HG03520 (cell line): ENCODE data around the gene TNFAIP8L1.

Experiments
- ATAC-seq: cut with Tn5 transposase; IDR thresholded peaks from one replicate; pipeline ENCODE4 v1.9.1; 2021; ENCODE audit warnings: mild to moderate bottlenecking, moderate library complexity; ENCODE audit not compliant: unreplicated experiment

TNFAIP8L1 gene

GRCh38 chr19:4609878-4610511 is 29.3 kb upstream of the TNFAIP8L1 start:
- no peak for ATAC-seq

DNA sequence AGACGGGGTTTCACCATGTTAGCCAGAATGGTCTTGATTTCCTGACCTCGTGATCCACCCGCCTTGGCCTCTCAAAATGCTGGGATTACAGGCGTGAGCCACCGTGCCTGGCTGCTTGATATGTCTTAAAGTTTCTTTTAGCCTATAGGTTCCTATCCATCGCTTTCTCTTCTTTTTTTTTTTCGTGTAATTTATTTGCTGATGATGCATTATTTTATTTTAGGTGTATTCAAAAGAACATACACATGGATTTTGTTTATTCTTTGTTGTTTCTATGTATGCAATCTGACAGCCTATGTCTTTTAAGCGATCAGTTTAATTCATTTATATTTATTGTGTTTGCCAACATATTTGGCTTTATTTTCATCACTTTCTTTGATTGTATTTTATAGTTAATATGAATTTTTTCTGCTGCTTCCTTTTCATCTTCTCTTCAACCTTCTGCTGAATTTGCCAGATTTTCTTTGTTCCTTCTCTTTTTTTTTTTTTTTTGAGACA is 26.0 kb upstream of the TNFAIP8L1 start:
- ATAC-seq = no peak

DNA sequence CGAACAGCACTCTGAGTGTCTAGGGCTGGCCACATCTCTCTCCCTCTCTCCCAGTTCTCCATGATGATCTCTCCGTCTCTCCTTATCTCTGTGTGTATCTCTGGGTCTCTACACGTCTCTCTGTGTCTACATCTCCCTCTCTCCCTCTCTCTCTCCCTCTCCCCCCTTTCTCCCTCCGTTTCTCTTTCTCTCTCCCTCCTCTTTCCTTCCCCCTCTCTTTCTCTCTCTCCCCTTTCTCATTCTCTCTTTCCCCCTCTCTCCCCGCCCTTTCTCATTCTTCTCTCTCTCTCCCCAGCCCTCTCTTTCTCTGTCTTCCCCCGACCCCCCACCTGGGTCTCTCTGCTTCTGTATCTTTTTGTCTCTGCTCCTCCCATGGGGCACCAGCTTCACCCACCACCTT is 21.3 kb upstream of the TNFAIP8L1 start:
- no peak for ATAC-seq

GRCh38 chr19:4619668-4620294 is 19.5 kb upstream of the TNFAIP8L1 start:
- ATAC-seq = no peak

DNA sequence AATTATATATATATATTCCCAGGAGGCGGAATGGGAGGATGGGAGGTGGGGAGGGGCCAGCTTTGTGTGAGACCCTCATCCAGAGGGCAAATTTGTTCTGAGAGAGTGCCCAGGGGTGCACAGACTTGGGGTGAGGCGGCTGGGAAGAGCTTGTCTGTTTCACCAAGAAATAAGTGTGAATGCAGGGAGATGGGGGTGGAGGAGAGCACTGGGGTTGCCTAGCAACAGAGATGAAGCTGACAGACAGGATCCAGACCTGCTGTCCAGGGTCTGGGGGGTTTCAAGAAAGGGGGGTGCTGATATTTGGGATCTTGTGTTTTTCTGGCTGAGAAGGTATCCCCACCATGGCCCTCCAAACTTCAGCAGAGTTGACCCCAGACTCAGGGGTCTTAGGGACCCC is 18.6 kb upstream of the TNFAIP8L1 start:
- ATAC-seq = no peak

DNA sequence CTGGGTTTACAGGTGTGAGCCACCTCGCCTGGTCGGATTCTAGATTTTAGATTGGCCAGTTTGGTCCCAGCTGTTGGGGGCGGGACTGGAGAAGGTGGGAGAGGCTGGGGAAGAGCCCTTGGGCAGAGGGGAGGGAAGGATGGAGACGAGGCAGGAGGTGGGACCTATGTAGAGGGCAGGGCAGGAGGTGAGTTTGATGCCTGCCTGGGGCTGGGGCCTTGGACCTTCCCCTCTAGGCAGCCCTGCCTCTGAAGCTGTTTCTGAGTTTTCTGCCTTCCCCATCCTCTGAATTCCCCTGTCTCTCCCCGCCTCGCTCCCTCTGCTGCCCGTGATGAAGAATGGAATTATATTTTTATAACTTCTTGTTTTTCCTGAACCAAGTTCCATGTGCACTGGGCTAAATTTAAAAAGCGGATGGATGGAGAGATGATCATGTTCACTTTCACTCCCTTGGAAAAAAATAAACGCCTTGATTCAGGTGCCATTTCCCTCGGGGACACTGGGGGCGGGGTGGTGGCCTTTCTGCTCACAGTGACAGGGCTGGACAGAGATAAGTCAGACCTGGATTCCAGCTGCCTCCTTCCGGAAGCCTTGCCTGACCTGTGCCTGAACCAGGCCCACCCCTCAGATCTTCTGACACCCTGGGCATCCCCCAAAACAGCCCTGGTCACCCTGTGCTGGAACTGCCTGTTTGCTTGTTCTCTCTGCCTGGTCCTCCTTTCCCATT is 16.5 kb upstream of the TNFAIP8L1 start:
- ATAC-seq = no peak

GRCh38 chr19:4624301-4624700 is 15.0 kb upstream of the TNFAIP8L1 start:
- ATAC-seq = no peak

DNA sequence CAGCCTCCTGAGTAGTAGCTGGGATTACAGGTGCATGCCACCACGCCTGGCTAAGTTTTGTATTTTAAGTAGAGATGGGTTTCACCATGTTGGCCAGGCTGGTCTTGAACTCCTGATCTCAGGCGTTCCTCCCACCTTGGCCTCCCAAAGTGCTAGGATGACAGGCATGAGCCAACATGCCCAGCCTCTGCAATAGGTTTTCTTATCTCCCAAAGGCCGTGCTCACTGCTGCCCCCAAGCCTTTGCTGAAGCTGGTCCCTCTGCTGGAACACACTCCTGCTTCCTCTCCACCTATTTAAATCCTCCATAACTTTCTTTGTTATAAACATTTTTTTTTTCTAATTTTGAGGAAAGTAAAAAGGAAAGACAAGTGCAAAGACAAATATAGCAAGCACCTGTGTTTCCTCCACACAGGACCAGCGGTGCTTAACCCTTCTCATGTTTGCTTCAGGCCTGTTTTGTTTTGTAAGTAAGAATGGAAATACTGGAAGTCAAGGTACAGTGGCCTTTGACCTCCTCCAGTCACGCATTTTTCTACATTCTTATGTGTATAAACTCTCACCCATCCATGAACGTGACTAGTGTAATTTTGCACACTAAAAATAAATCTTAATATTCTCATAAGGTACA is 14.5 kb upstream of the TNFAIP8L1 start:
- ATAC-seq = no peak

DNA sequence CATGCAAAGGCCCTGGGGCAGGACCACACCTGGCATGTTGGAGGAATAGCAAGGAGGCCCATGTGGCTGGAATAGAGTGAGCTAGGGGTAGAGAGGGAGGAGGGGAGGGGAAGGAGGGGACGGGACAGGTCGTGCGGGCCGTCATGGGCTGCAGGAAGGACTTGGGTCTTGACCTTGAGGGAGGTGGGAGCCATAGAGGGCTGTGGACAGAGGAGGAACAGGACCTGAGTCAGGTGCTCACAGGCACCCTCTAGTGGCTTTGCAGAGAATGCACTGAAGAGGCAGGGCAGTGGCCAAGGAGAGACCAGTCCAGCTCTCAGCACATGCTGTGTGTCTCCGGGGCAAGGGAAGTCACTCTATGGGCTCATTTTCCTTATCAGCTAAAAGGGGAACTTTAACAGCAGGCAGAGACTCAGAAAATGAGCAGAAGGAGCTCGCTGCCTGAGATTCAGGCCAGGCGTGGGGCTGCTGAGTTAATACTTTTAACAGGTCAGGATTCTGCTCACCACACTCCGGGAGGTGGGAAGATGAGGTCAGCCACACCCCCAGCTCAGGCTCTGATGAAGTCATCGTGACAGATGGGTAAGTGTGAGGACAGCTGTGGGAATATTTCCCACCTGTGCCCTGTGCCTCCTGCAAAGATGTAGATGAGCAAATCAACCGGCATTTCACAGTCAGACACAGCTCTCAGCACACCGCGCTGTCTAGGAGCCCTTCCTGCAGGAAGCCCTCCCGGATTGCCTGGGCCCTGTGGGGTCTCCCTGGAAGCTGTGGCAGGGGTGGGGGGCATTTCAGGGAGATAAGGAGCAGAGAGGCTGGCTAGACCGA is 6.0 kb upstream of the TNFAIP8L1 start:
- no peak for ATAC-seq

GRCh38 chr19:4635754-4636116 is 3.6 kb upstream of the TNFAIP8L1 start:
- no peak for ATAC-seq

GRCh38 chr19:4636151-4636717 is 3.1 kb upstream of the TNFAIP8L1 start:
- no peak for ATAC-seq

GRCh38 chr19:4636761-4637160 is 2.6 kb upstream of the TNFAIP8L1 start:
- ATAC-seq = no peak

DNA sequence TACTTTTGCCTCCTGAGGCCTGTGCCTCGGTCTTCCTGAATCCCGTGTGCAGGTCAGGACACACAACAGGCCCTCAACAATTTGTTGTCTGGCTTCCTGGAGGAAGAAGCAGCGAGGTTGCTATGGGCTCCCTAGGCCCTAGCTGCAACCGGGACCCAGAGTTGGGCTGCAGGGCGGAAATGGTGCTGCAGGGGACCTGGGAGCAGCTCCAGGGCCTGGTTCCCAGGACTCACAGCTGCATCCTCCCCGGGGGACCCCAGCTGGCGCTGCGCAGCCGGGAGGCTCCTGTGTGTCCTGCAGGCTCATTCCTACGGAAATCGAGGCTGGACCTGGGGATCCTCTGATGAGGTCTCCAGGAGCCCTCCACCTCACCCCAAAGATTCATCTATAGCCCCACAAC is 999 bp upstream of the TNFAIP8L1 start:
- no peak for ATAC-seq

DNA sequence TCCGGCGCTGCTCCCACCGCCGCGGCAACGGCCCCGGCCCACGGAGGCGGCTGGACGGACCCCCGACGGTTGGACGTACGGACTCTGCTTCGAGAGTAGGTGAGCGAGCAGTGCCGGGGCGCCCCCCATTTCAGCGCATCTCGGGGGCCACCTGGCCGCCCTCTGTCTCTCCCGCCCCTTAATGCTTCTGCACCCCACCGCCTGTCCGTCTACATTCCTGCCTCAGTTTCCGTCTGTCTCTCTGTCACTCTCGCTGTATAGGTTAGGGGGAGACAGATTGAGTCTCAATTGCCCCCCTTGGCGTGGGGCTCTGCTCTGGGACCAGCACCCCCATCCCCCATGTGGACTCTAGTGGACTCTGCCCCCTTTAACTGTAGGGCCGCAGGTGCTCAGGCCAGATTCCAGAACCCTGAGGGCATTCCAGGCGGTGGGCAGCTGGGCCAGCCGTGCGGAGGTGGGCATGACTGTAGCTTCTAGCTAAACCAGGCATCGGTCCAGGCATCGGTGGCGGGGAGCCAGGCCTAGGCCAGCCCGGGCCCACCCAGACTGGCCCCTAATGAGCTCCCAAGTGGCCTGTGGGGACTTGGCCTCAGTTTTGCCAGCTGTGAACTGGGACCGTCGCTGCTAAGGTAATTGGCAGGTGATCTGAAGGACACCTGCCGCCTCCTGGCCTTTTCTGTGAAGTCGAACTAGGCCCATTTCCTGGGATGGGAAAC is 373 bp downstream of the TNFAIP8L1 start:
- no peak for ATAC-seq

DNA sequence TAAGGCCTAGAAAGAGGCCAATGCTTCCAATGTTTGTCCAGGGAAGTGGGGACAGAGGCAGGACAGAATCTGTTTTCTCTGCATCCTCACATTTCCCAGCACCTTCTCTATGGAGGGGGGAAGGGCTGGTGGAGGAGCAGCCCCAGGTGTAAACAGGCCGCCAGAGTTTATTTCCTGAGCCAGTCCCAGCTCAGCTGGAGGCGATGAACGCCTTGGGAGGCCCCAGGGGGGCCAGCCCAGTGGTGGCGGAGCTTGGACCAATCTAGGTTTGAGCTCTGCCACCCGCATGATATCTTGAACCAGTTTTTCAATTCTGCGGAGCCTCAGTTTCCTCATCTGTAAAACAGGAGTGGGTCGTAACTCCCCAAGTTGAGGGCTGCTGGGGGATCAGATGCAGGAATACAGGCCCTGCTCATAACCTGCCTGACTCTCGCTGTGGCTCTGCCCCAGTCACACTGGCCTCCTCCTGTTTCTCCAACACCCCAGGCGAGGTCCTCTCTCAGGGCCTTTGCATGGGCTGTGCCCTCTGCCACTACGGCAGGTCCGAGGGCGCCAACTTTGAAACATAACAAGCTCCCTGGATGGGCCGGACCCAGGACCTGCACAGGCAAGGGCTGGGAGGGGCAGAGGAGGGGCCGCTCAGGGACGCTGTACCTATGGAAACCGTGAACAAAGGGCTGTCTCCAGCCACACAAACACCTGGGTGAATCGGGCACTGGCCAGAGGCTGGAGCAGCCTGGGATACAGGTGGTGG is 1.1 kb downstream of the TNFAIP8L1 start:
- no peak for ATAC-seq

- ATAC-seq = no peak
Observed at GRCh38 chr19:4641132-4641531, 1.8 kb downstream of the TNFAIP8L1 start.

- no peak for ATAC-seq
Observed at GRCh38 chr19:4642625-4643024, 3.3 kb downstream of the TNFAIP8L1 start.

DNA sequence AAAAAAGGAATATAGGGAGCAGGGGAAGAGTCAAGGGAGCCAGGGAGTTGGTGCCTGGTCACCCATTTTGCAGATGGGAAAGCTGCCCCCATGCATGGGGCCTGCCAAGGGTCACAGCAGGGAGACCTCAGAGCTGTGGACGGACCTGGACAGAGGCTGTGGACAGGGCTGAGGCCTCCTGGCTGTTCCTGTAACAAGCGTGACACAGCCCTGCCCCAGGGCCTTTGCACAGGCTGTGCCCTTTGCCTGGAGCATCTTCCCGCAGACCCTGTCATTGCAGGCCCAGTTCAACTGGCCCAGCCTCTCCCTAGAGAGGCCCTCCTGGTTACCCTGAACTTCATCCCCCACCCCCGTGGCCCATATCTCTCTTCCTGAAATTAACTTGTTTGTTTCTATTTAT is 6.4 kb downstream of the TNFAIP8L1 start:
- ATAC-seq = no peak
